Retina (tissue), 1 donor: ENCODE results near the gene TMEM72.
A peak's percentile ranks its signal among the peaks of the same experiment; 100 is the strongest.

Experiments
- DNase-seq: peaks from one replicate; pipeline ENCODE4 v3.0.0-alpha.2; 2016

TMEM72 gene

DNA sequence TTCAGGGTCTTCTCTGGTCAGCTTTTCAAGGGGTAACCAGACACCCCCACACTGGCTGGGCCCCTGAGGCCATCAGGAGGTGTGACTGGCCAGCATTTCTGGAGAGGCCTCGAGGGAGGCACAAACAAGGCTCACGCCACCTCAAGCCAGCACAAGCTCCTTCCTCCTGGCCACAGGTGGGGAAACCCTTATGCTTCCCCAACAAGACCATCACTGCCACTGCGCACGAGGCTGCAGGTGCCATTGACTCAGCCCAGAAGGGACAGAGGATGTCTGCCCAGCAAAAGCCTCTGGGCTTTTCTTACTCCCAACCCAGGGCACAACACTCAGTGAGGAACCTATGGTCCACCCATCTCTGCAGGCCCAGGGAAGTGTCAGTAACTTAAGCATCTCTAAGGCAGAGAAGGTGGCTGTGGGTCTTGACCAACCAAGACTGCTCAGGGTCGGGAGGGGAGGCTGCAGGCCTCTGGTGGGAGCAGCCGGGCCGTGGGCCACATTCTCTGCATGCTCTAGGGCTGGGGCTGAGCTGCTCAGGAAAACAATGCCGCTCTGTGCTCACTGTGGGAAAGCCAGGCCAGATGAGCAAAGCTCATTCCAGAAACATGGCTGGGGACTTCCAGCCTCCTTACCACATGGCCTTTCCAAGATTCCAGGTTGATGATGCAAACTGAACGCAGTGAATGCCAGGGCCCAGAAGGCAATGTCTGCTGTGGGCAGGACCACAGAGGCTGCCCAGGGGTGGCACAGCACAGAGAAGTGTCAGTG is 24.2 kb downstream of the TMEM72 start:
- peak; percentile 60 for DNase-seq

DNA sequence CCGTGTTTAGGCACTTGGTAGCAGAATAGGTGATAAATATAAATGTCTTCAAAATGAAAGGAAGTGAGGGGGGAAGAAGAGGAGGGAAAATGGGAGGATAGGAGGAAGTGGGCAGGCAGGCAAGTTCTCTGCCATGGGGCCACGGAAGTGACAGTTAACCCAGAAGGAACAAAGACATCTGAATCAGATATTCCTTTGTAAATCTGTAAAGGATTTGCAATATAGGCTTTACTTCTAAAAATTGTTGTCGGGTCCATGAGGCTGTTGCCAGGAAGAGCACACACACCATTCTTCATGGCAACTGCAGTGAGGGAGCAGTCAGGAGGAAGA is 24.8 kb downstream of the TMEM72 start:
- no peak for DNase-seq

- no peak for DNase-seq
Observed at GRCh38 chr10:44936314-44936975, 25.3 kb downstream of the TMEM72 start.

DNA sequence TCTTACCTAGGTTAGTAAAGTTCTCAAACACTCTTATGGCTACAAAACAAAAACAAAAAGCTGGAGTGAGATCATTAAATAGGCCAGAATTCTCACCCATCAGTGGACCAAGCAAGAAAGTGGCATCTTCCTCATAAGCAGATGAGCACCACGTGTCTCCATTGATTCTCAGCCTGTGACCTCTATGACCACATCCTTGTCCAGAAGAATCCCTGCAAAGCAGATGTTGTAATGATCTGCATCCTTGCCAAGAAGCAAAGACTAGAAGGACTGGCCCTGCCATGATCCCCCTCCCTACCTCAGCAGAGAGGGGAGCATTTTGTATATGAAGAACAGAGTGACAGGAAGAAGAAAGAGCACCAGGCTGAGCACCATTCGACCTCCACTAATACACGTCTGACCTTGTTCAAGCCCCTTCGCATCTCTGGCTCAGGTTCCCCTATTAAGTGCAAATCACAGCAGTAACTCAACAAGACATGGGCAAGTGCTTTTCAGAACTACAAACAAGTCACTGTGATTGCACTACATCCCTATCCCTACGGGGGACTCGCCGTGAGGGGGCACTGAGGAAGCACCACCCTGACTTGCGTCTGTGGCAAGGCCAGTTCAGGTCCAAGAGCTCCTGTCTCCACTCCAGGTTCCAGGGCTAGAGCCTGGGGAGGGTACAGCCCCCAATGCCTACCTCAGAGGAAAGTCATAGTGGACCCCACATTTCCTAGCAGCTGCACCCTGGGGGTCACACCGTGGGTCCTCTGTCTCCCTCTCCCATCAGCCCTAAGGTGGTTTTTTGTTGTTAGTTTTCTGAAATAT is 26.3 kb downstream of the TMEM72 start:
- no peak for DNase-seq

- no peak for DNase-seq
Observed at GRCh38 chr10:44938956-44939355, 27.8 kb downstream of the TMEM72 start.

- DNase-seq: no peak
Observed at GRCh38 chr10:44939691-44940401, 28.7 kb downstream of the TMEM72 start.

DNA sequence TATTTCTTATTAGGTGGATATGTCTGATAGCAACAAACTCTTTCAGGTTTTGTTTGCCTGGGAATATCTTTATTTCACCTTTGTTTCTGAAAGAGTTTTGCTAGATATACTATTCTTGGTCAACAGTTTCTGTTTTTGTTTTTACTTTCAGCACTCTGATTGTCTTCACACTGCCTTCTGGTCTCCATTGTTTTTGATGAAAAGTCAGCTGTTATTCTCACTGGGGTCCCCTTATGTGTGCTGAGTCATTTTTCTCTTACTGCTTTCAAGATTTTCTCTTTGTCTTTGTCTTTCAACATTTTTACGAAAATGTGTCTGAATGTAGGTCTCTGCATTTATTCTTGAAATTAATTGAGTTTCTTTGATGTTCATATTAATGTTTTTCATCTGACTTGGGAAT is 33.2 kb downstream of the TMEM72 start:
- no peak for DNase-seq

DNA sequence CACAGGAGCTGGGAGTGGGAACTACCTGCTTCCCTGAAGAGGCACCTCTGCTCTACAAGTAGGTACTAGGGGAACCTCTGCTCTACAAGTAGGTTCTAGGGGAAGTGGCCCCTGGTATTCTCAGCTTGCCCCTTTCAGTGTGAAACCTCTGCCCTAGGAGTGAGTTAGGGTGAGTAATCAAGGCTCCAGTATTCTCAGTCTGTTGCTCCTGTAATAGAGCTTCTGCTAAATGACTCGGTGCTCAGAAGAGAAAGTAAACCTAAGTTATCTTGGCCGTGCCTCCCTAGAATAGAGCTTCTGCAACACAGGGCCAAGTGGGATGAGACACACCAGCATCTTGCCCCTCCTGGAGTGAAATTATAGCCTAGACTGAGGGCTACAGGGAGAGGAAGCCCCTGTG is 35.1 kb downstream of the TMEM72 start:
- DNase-seq: no peak

- no peak for DNase-seq
Observed at GRCh38 chr10:44947371-44948152, 36.4 kb downstream of the TMEM72 start.

GRCh38 chr10:44948642-44949041 is 37.5 kb downstream of the TMEM72 start:
- DNase-seq: no peak

DNA sequence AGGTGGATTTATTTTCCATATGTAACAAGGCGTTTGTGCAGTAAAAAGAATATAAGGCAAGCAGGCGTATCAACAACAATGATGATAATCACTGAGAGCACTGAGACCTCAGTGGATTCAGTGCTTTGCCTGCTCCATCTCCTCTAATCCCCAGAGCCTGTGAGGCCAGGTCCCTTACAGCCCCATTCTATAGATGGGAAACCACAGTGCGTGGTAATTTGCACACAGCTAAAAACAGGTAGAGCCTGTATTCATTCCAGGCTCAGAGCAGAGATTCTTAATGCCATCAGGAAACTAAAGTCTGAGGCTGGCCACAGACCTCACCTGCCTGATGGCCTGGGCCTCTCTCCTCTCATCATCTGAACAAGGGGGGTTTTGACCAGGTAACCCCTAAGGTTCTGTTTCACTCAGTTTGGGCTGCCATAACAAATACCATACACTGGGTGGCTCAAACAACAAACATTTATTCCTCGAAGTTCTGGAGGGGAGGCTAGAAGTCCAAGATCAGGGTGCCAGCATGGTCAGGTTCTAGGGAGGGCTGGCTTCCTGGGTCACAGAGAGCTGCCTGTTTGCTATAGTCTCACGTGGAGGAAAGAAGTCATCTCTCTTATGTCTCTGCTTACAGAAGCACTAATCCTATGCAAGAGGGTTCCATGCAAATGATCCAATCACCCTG is 38.1 kb downstream of the TMEM72 start:
- DNase-seq: no peak

GRCh38 chr10:44949915-44950314 is 38.8 kb downstream of the TMEM72 start:
- DNase-seq: no peak

GRCh38 chr10:44950326-44951225 is 39.4 kb downstream of the TMEM72 start:
- DNase-seq: no peak

GRCh38 chr10:44951576-44952226 is 40.6 kb downstream of the TMEM72 start:
- no peak for DNase-seq

- DNase-seq: no peak
Observed at GRCh38 chr10:44952779-44953231, 41.7 kb downstream of the TMEM72 start.

DNA sequence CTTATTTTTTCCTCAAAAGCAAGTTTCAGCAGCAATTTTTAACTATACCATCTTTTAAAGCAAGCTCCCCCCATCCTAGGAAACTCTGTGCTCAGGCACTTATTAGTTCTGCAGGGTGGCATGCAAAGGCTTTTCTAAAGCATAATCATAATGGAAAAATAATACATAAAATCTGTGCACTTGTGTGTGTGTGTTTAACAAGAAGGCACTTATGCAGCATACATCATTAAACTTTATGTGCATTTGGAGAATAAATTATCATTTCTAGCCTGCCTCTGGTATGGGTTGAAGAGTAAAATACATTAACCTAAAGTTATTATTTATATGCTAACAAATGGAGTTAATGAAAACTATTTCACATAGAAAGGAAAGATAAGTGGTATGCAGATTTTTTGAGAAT is 42.9 kb downstream of the TMEM72 start:
- no peak for DNase-seq

DNA sequence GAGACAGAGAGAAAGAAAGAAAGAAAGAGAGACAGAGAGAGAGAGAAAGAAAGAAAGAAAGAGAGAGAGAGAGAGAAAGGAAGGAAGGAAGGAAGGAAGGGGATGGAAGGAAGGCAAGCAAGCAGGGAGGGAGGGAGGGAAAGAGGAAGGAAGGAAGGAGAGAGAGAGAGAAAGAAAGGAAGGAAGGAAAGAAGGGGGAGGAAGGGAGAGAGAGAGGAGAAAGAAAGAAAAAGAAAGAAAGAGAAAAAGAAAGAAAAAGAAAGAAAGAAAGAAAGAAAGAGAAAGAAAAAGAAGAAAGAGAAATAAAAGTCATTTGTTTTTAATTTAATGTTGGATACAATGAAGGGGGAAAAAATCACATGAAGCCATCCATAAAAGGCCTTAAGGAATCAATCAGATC is 43.8 kb downstream of the TMEM72 start:
- no peak for DNase-seq

DNA sequence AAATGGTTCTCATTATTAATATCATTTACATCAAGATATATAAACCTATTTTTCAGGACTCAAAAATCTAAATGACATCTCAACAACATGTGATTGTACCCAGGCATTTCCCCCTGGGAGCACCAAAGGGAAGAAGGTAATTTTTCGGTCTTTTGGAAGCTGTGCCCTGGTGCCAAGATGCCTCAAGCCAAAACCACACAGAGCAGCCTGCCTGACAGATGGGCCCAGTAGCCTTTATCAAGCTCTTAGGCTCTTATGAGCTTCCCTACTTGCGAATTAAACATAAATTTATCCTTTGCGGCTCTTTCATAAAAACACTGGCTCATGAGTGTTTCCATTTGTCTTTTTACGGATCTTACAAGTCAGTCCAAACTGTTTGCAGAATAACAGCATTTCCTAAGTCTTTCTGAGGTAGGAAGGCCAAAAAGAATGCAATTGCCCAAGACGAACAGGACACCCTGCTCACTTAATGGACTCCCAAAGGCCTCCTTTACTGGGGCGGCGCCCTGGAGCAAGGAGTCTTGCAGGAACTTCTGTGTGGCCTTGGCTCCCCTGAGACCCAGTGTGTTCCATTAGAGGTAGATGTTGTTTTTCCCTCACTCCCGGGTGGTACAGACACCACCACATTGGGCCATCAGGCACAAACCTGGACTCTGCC is 44.4 kb downstream of the TMEM72 start:
- no peak for DNase-seq

DNA sequence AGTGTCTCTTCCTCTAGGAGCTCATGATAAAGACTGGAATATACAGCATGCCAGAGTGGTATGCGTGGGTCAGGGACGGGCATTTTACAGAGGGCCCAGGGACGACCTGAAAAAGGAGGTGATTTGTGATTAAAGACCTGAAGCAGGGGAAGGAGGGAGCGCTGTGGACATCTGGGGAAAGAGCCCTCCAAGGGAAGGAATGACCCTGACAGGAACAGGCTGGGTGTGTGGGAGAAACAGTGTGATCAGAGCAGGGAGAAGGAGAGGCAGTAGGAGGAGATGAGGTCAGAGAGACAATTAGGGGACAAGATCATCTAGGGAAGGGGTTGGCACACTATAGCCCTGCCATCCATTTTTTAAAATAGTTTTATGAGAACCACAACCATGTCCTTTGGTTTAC is 45.1 kb downstream of the TMEM72 start:
- no peak for DNase-seq
